ENCODE measurements around the gene ITPRIPL1. TPM values are rescaled to one million over a fixed set of nuclear protein-coding genes. Genes with fewer than 3 reads are reported as not detected.

The ITPRIPL1 gene
- total and polyA plus RNA-seq, 4 donors, result 0.19 to 3.1 (median 0.28) TPM

GRCh38 chr2:96341641-96342040 is 16.5 kb downstream of the ITPRIPL1 start:
- Histone ChIP-seq H3K4me1 (ENCODE audit: control insufficient read depth in 4 of 4, insufficient read depth in 4 of 4, low read length in 3 of 4) (no peaks in the 10 kb centered on the region), H3K27ac (ENCODE audit: low read depth in 1 of 2, low read length in 2 of 2) (no peak overlapping the region), H3K27me3 (ENCODE audit: control insufficient read depth in 4 of 4, insufficient read depth in 4 of 4, low read length in 3 of 4) (no peaks in the 10 kb centered on the region), H3K4me3 (ENCODE audit: low read depth in 1 of 3, low read length in 3 of 3) (no peak overlapping the region), H3K9ac (ENCODE audit: low read depth in 1 of 2, low read length in 2 of 2) (no peak overlapping the region), H3K9me3 (ENCODE audit: control insufficient read depth in 4 of 4, low read length in 3 of 4) (no peaks in the 10 kb centered on the region), H3K36me3 (ENCODE audit: control insufficient read depth in 4 of 4, insufficient read depth in 3 of 4, low read depth in 1 of 4, low read length in 3 of 4) (no peaks in the 10 kb centered on the region)
- no peak for TF ChIP-seq ATF3 (IDR thresholded peaks at IDR 0.05)
- no peak for TF ChIP-seq FOXA1 (IDR thresholded peaks at IDR 0.05)
- no peak for TF ChIP-seq GABPA (IDR thresholded peaks at IDR 0.05 in 1 of 2, conservative IDR thresholded peaks at IDR 0.05 in 1 of 2)
- TF ChIP-seq, protein P1, sequence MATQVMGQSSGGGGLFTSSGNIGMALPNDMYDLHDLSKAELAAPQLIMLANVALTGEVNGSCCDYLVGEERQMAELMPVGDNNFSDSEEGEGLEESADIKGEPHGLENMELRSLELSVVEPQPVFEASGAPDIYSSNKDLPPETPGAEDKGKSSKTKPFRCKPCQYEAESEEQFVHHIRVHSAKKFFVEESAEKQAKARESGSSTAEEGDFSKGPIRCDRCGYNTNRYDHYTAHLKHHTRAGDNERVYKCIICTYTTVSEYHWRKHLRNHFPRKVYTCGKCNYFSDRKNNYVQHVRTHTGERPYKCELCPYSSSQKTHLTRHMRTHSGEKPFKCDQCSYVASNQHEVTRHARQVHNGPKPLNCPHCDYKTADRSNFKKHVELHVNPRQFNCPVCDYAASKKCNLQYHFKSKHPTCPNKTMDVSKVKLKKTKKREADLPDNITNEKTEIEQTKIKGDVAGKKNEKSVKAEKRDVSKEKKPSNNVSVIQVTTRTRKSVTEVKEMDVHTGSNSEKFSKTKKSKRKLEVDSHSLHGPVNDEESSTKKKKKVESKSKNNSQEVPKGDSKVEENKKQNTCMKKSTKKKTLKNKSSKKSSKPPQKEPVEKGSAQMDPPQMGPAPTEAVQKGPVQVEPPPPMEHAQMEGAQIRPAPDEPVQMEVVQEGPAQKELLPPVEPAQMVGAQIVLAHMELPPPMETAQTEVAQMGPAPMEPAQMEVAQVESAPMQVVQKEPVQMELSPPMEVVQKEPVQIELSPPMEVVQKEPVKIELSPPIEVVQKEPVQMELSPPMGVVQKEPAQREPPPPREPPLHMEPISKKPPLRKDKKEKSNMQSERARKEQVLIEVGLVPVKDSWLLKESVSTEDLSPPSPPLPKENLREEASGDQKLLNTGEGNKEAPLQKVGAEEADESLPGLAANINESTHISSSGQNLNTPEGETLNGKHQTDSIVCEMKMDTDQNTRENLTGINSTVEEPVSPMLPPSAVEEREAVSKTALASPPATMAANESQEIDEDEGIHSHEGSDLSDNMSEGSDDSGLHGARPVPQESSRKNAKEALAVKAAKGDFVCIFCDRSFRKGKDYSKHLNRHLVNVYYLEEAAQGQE (IDR thresholded peaks at IDR 0.05), result no peak
- WGBS, result 95% methylated on average over 14 of the region's 14 CpGs
- no peak for DNase-seq (ENCODE audit: low spot score)

DNA sequence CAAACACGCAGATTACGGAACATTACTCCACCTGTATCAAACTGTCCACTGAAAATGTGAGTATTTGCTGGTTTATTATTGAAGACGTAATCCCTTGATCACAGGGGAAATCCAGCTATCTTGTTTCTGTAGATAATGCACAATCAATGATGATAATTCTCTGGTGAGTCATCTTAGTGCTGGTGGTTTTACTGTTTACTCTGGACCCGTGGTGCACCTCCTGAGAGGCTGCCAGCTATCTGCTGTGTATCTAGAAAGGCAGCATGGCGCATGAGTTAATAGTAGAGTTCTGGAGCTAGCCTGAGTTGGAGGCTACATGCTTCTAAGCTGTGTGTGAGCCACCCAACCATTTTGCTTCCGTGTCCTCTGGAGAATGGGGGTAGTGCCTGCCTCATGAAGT is 17.0 kb downstream of the ITPRIPL1 start:
- Histone ChIP-seq H3K9ac (ENCODE audit: low read depth in 1 of 2, low read length in 2 of 2) (no peak overlapping the region), H3K27me3 (ENCODE audit: control insufficient read depth in 4 of 4, insufficient read depth in 4 of 4, low read length in 3 of 4) (no peaks in the 10 kb centered on the region), H3K4me1 (ENCODE audit: control insufficient read depth in 4 of 4, insufficient read depth in 4 of 4, low read length in 3 of 4) (no peaks in the 10 kb centered on the region), H3K9me3 (ENCODE audit: control insufficient read depth in 4 of 4, low read length in 3 of 4) (no peaks in the 10 kb centered on the region), H3K4me3 (ENCODE audit: low read depth in 1 of 3, low read length in 3 of 3) (no peak overlapping the region), H3K27ac (ENCODE audit: low read depth in 1 of 2, low read length in 2 of 2) (no peak overlapping the region), H3K36me3 (ENCODE audit: control insufficient read depth in 4 of 4, insufficient read depth in 3 of 4, low read depth in 1 of 4, low read length in 3 of 4) (no peaks in the 10 kb centered on the region)
- DNase-seq (ENCODE audit: low spot score), result no peak
- WGBS, result 63% methylated on average over 6 of the region's 6 CpGs
- TF ChIP-seq FOXA1 (IDR thresholded peaks at IDR 0.05) (peak; percentile 28), JUND (IDR thresholded peaks at IDR 0.05) (peak in 1 of 2 donors; percentile 89), HNF4G (IDR thresholded peaks at IDR 0.05) (no peak), FOXA2 (IDR thresholded peaks at IDR 0.05) (peak; percentile 7)
- TF ChIP-seq, protein P2, sequence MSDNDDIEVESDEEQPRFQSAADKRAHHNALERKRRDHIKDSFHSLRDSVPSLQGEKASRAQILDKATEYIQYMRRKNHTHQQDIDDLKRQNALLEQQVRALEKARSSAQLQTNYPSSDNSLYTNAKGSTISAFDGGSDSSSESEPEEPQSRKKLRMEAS (IDR thresholded peaks at IDR 0.05), result peak; percentile 17

DNA sequence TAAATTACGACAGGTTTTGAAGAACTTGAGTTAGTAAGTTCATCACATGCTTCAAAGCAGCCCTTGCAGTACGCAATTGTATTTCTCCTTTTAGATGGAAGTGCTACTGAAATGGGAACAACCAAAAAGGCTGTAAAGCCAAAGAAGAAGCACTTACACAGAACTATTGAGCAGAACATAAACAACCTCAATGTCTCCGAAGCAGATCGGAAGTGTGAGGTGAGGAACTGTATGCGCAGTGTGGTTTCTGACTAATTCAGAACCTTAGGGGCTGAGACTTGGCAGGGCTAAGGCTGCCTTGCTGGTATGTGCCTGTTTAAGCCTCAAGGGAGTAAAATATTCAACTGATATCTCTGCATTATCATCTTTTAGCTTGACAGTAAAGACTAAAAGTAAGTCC is 18.9 kb downstream of the ITPRIPL1 start:
- no peaks in the 10 kb centered on the region for H3K27me3 ChIP-seq (ENCODE audit: control insufficient read depth in 4 of 4, insufficient read depth in 4 of 4, low read length in 3 of 4)
- no peak for DNase-seq (ENCODE audit: low spot score)
- no peaks in the 10 kb centered on the region for H3K4me1 ChIP-seq (ENCODE audit: control insufficient read depth in 4 of 4, insufficient read depth in 4 of 4, low read length in 3 of 4)
- H3K9me3 ChIP-seq (ENCODE audit: control insufficient read depth in 4 of 4, low read length in 3 of 4), result no peaks in the 10 kb centered on the region
- H3K36me3 ChIP-seq (ENCODE audit: control insufficient read depth in 4 of 4, insufficient read depth in 3 of 4, low read depth in 1 of 4, low read length in 3 of 4), result no peaks in the 10 kb centered on the region
- no peak overlapping the region for H3K9ac ChIP-seq (ENCODE audit: low read depth in 1 of 2, low read length in 2 of 2)
- no peak overlapping the region for H3K4me3 ChIP-seq (ENCODE audit: low read depth in 1 of 3, low read length in 3 of 3)
- 84% methylated on average over 5 of the region's 5 CpGs for WGBS
- H3K27ac ChIP-seq (ENCODE audit: low read depth in 1 of 2, low read length in 2 of 2), result peak overlapping the region in 1 of 2 donors; percentile 14
- TF ChIP-seq, protein P2 (IDR thresholded peaks at IDR 0.05), result no peak
- TF ChIP-seq RXRA (IDR thresholded peaks at IDR 0.05), result no peak
- no peak for TF ChIP-seq YY1 (IDR thresholded peaks at IDR 0.05)
- TF ChIP-seq RAD21 (IDR thresholded peaks at IDR 0.05), result no peak
- no peak for TF ChIP-seq JUND (IDR thresholded peaks at IDR 0.05)
- TF ChIP-seq, protein P1 (IDR thresholded peaks at IDR 0.05), result no peak
- no peak for TF ChIP-seq FOXA1 (IDR thresholded peaks at IDR 0.05)
- TF ChIP-seq, protein P3, sequence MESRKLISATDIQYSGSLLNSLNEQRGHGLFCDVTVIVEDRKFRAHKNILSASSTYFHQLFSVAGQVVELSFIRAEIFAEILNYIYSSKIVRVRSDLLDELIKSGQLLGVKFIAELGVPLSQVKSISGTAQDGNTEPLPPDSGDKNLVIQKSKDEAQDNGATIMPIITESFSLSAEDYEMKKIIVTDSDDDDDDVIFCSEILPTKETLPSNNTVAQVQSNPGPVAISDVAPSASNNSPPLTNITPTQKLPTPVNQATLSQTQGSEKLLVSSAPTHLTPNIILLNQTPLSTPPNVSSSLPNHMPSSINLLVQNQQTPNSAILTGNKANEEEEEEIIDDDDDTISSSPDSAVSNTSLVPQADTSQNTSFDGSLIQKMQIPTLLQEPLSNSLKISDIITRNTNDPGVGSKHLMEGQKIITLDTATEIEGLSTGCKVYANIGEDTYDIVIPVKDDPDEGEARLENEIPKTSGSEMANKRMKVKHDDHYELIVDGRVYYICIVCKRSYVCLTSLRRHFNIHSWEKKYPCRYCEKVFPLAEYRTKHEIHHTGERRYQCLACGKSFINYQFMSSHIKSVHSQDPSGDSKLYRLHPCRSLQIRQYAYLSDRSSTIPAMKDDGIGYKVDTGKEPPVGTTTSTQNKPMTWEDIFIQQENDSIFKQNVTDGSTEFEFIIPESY (IDR thresholded peaks at IDR 0.05), result no peak
- TF ChIP-seq HNF4A (conservative IDR thresholded peaks at IDR 0.05), result no peak
- TF ChIP-seq EGR1 (IDR thresholded peaks at IDR 0.05; ENCODE audit: low read depth in 2 of 2), result no peak
- no peak for TF ChIP-seq ATF3 (IDR thresholded peaks at IDR 0.05)
- TF ChIP-seq SP1 (IDR thresholded peaks at IDR 0.05), result no peak
- TF ChIP-seq TAF1 (conservative IDR thresholded peaks at IDR 0.05), result no peak
- TF ChIP-seq FOXA2 (IDR thresholded peaks at IDR 0.05), result no peak

Data from liver (tissue), 9 donors.